Measurements from ENCODE around the gene DHX15. TPM values are rescaled to one million over a fixed set of nuclear protein-coding genes. Genes with fewer than 3 reads are reported as not detected.
"Not testable (repeated sequence)": the region's sequence is repeated elsewhere in the genome, so short reads cannot be mapped to it uniquely, and the experiment has no call there.

The DHX15 gene
- total RNA-seq, 1 donor from 2014 or later, result 225 TPM

DNA sequence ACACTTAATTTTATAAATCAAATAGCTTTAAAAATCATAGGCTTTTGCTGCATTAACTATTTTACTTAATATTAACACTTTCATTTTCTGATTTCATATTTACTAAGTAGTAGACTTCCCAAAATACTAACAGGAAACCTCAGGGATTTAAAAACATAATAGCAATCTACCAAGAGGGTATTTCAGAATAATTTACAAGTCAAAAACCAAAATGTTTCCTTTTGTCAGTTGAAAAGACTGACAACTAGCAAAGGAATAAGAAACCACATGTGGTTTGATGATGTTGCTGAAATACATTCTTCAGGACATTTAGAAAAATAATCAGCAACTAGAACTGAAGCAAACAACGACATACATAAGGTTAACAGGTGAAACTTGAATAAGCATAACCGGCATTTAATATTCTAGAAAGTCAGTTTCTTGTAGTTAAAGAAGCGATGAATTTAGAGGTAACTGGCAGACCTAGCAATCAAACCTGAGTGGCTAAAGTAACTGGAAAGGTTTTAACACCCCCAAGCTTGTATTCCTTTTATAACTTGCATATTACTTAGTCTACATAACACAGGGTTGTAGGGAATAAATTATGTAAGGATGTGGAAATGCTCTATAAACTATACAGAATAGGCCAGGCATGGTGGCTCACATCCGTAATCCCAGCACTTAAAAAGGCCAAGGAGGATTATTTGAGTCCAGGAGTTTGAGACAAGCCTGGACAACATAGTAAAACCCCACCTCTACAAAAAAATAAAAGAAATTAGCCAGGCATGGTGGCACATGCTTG is 40.0 kb downstream of the DHX15 start:
- DNase-seq, result no peak

DNA sequence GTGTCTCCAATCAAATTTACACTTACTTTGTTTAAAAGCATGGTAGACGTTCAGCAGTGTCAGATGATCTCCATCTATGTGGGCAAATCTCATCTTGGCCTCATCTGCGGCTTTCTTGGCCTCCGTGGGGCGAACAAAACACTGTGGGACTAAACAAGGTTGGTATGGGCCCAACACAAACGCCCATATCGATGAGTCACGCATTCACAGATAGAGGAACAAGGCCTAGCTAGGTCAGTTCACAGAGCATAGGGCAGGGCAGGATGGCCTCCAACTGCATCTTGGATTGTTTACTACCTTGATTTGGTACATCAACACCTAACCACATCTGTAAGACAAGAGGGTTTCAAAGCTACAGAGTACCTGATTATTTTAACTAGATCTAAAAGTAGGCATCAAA is 47.3 kb downstream of the DHX15 start:
- no peak for DNase-seq

DNA sequence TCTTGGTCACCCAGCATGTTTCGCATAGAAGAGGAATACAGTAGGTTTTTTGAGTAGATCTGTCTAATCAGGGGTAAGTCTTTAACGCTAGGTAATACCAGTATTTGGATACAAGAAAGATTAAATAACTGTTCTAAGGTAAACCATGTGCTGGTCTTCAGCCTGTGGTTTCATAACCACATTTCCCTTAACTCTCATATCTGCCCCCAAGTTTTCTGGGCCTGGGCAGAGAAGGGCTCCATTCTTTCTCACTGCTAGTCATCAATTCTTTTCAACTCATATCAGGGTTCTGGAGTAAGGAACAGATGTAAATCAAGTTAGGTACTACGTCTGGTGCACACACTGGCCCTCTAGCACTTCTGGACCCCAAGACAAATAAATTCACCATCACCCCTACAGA is 49.0 kb downstream of the DHX15 start:
- no peak for DNase-seq

DNA sequence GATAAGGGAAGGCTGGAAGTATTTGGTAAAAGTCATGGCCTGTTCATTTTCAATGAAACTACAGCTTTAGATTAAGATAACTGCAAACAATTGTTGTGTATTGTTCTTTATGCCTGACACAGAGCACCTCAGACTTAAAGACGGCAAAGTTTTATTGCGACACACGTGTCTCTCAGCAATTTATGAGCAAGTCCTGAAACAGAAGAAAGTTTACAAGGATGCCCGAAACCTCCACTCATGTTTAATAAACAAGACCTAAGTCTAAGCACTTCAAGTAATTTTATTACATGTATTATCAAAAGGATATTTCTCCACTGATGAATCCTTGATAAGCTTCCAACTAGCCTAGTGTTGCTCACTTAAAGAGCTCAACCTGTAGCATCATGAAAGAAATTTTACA is 51.0 kb downstream of the DHX15 start:
- no peak for DNase-seq

DNA sequence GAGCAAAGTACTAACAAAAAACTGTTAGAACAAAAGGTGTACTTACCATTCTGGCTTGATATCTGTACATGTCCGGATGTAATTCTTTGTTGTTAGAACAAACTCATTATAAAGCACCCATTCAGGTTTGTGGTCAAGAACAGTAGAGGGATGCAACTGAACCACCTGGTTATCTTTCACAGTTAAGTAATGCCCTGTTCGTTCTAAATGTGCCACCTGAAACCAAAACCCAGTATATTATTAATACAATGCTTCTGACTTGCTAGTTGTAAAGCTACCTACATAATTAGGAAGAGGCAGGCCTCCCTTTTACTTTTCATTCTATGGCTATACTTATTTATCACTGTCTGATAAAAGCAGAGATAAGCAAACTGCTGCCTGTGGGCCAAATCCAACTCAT is 54.8 kb downstream of the DHX15 start:
- DNase-seq, result no peak

DNA sequence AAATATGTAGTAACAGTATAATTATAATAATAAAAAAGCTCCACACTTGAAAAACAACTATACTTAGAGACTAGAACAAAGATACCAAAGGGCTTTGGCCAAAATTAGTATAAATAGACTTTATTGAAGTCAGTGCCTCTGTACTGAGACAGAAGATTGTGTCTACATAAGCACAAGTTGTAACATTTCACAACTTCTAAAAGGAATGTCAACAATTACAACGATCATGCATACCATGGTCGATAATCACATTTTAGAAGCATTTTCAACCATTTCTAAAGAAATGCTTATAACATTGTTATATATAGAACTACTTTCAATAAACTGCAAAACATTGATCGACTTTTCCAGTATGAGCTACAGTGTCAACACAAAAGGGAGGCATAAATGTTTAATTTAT is 57.0 kb downstream of the DHX15 start:
- no peak for DNase-seq

DNA sequence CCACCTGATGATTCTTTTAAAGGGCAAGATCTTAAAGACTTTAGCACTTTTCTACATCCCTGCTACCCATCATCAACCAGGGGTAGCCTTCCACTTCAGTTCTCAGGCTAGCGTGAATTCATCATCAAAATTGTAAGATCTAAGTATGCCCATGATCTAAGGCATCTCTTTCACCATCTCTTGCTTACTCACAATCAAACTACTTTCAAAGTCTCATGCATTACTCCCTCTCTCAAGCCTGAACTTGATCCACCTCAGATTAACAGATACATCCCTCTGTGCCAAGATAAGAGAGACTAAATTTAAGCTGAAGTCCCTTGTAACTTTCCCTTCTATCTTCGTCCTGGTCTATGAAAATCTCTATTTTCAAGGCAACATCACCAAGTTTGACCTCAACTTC is 62.8 kb downstream of the DHX15 start:
- DNase-seq, result no peak

DNA sequence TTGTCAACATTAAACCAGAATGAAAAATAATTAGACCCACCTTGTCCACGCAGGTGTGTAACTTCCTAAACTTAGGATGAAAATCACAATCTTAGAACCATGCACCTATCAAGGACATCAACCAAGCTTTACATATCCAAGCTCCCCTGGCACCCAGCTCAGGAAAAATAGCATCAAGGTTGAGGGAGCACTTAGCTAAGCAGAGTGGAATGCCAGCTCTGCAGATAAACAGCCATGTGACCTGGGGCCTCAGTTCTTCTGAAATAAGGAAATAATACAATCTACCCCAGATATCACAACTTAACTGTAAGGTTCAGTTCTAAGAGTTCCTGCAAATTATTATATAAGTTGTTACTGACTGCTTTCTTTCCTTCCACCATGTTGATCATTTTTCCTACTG is 64.7 kb downstream of the DHX15 start:
- no peak for DNase-seq

DNA sequence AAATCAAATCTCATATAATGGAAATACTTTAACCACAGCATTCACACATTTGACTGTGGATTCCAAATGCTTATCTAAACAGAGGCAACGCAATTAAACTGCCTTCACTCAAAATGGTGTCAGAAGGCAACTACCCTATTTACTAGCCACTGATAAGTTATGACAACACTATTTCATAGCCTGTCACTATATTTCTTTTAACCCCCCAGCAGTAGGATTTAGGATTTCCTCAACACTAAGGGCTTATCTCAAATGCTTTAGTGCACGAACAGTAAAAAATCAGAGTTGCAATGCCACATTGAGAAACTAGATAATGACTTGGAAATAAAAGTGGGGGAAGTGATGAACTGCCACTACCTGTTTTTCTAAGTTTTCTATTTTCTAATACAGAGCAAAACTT is 66.7 kb downstream of the DHX15 start:
- no peak for DNase-seq

DNA sequence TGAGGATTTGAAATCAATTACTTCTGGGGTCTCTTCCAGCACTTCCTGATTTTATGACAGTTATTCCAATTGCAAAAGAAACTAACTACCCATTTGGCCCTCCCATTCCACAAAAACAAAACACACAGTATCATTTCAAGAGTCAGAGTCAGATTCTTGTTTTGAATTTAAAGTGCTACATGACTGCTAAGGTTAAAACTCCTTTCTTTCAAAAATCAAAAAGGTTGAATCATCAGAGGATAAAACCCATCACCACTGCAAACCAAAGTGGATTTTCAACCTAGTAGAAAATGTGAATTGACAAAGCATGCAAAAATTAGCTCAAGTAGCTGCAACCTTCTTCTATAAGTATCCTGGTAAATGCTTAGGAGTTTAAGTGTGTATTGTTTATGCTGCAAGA is 67.4 kb downstream of the DHX15 start:
- no peak for DNase-seq

DNA sequence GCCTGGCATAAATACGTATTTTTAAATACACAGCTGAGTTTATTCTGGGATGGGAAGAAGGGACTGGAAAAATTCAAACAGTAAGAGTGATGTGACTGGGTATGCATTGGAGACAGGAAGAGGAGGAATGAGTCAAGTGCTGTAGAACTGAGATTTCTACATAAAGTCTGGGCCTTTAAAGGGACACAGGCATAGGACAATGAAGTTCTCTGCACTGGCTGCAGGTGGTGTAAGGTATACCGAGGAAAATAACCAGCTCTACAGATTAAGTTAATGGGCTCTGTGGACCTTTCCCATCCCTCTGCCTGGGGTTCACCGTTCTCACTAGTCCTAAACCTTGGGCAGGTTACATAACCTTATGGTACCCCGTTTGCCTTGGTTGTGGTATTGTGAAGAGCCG is 68.7 kb downstream of the DHX15 start:
- no peak for DNase-seq

DNA sequence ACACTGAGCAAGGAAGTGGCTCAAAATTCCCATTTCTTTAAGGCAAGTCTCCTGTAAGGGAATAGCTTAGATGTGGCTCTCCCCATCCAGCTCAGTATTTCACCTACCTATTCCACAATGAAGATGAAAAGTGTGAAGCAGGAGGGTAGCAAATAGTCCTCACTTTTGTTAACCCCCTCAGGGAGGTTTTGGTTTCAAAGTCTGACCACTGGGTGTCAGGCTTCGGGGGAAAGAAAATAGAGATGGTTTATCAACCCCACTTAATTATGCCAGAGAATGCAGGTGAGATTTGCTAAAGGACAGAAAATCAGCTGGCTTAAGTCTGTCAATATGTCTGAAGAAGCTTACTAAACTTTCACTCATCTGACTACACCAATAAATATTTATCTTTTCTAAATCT is 69.5 kb downstream of the DHX15 start:
- DNase-seq, result no peak

DNA sequence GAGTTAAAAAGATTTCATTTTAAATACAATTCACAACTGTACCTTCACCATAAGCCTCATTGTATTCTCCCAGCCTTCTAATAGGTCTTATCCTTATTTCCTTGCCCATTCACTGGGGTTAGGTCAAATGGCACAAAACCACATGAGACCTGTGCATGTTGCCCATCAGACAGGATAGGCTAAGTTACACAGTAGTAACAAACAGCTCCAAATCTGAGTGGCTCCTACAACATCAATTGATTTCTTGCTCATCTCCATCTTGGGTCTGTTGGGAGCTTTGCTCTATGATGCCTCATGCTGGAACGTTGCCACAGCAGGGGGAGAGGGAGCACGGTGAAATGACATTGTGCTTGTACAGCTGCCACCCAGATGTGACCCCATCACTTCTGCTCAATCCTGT is 70.6 kb downstream of the DHX15 start:
- DNase-seq, result no peak

DNA sequence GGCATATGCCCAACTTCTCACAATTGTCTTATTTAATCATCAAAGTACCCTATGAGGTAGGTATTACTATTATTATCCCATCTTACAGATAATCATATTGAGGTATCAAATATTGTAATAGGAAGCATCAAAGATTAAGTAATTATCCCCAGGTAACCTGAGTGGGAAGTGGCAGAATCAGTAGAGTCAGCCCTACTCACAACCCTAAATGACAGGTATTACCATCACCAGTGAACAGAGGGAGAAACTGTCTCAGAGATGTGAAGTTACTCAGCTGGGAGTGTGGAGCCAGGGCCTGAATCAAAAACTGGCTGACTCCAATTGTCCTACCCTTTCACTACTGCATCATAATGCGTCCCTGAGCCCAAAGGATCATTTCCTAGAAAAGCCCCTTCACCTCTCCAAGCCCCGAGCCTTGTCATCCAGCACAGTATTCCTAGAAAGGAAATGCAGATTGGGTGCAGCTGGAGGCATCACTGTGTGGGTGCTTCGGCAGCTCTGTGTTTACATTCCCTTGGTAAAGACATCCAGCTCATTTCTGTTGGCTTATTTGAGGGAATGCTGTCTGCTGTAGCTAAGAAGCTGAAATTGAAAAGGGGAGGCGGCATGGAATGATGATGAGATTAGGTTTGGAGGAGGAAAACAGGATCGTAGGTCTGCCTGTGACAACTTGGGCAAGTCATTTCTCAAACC is 72.8 kb downstream of the DHX15 start:
- DNase-seq, result no peak

DNA sequence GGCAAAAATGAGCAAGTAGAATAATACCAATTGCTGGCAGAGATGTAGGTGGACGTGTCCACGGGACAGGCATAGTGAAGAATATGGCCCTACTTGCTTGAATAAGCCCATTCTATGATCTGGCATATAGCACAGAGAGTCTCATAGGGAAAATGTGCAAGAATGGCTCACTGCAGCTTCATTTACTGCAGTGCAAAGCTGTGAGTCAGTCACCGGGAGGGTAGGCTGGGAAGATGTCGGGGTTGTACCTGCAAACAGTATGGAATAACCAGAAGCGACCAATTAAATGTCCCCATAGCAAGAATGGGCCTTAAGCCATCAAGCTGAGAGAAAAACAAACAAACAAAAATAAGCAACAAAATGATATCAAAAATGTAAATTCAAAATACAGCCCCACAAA is 74.3 kb downstream of the DHX15 start:
- no peak for DNase-seq

DNA sequence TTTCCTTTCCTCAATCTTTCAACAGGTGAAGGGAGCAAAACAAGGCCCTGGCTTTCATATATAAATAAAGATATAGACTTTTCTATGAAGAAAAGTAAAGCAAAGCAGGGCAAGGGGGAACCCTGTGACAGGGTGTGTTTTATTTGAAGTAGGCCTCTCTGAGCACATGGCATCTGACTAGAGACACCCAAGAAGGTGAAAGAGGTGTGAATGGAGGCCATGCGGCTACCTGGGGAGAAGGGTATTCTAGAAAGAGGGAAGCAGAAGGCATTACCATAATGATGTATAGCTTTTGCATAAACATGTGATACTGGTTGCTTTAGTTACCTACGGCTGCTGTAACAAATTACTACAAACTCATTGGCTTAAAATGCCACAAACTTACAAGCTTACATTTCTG is 75.8 kb downstream of the DHX15 start:
- no peak for DNase-seq

DNA sequence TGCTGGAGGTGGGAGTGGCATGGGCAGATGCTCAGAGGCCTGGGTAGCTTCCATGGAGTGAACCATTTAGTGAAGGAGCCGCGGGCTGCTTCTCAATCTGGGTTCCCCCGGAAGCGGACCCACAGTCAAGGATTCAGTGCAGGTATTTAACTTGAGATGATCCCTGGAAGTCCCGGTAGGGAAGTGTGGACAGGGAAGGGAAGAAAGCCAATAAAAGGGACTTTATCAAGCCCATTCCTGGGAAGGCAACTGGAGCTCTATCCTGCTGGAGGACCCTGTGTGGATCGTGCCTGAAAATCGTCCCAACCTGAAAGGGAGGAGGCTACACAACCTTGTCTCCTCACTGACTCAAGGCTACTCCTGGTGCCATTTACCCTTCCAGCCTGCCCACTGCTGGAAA is 76.9 kb downstream of the DHX15 start:
- DNase-seq, result no peak

DNA sequence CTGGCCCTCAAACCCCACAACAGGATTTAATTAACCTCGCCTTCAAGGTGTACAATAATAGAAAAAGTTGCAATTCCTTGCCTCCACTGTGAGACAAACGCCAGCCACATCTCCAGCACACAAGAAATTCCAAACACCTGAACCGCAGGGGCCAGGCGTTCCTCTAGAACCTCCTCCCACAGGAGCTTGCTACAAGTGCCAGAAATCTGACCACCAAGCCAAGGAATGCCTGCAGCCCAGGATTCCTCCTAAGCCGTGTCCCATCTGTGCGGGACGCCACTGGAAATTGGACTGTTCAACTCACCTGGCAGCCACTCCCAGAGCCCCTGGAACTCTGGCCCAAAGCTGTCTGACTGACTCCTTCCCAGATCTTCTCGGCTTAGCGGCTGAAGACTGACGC is 81.3 kb downstream of the DHX15 start:
- DNase-seq, result not testable (repeated sequence)

DNA sequence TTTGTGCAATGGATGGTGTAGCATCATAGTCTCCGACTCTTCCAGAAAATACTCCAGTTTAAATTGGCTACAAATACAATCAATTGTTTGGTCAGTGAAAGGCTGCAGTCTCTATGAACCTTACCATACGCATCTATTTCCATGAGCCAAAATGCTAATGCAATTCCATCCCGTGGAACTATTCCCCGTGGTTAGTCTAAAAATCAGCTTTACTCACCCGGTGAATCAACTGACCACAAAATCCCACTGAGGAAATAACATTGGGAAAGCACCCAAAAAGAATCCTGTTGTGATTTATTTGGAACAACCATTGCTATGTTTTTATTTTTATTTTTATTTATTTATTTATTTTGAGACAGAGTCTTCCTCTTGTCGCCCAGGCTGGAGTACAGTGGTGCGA is 87.1 kb downstream of the DHX15 start:
- no peak for DNase-seq

DNA sequence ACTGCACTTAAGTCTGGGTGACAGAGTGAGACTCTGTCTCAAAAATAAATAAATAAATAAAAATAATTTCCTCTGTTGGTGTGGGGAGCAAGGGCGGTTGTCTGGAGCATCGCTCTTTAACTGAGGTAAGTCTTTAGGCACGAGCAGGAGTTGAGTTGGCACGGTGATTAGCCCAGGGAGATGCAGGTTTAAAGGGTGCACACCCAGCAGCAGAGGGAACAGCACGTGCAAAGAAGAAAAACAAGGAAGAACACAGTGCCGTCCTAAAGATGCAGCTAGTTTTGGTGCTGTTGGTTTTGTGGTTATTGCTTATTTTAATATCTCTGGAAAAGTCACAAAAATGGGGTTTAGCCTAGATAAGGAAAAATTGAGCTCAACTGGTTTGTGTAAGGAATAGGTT is 87.8 kb downstream of the DHX15 start:
- no peak for DNase-seq

DNA sequence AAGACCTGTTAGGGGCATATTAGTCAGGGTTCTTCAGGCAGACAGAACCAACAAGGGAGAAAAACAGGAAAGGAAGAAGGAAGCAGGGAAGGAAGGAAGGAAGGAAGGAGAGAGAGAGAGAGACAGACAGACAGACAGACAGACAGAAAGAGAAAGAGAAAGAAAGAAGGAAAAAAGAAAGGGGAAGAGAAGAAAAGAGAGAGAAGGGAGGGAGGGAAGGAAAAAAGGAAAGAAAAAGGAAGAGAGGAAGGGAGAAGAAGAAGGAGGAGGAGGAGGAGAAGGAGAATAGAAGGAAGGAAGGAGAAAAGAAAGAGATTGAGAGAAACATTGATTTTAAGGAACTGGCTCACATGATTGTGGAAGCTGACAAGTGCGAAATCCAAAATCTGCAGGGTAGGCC is 89.0 kb downstream of the DHX15 start:
- DNase-seq, result no peak

DNA sequence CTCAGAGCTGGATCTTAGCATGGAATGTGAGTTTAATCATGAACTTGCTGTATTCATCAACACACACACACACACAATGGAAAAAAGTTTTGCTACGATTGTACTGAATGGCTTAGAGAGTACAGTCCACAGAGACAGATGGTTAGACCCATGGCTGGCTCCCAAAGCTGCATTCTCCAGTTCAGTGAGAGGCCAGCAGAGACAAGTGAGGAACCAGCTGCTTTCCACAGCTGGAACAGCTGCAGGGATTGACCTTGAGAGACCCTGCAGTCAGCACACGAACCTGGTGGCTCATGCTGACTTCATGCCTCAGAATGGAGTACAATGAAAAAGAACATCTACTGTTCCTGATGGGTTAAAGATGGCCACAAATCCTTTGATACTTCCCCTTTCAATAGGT is 94.5 kb downstream of the DHX15 start:
- DNase-seq, result no peak

DNA sequence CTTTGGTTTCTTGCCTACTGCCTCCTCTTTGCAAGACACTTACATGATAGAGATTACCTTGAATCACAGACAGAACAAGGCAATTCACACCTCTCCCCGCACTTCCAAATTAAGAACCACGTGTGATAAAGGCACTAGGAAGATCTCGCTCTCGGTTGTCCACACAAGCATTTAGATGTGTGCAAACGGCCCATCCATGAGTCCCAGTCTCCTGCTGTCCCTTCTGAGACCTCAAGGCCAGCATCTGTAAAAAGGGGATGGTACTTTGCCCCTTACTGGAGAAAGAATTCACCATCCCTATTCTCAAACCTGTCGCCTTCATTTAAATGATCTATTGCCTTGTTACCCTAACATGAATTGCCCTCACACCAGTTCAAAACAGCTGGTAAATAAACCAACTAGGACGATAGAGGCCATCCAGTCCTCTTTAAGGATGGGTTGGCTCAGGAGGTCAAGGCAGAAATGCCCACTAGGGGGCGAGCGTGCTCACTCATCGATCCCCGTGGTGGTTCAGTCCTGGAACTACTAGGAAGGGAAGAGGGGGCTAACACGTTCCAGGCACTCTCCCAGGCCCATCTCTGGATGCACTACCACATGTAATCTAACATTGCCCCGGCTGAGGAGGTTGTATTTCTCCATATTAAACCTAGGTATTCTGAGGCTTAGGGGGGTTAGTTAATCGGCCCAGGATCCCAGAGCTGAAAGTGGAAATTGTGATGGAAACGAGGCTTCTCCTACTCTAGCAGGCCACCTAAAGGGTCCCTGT is 95.8 kb downstream of the DHX15 start:
- peak; percentile 53 for DNase-seq

DNA sequence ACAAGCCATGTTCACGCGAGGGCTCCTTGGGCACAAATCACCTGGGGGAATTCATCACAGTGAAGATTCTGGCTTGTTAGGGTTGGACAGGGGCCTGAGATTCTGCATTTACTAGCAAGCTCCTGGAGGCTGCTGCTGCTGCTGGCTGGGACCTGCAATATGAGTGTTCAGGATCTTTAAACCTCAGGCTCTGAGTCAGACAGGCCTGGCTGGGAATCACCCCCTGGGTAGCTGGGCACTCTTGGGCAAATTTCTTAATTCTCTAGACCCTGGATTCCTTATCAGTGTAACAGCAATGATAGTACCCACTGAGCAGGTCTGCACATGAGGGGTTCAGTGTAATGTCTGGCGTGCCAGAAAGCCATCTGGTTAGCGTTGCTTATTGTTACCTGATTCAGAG is 101.5 kb downstream of the DHX15 start:
- DNase-seq, result no peak

All from occipital lobe (tissue), 2 donors.